ENCODE data around the gene GSPT1.
A peak's percentile ranks its signal among the peaks of the same experiment; 100 is the strongest.
"Not testable (repeated sequence)": the region's sequence is repeated elsewhere in the genome, so short reads cannot be mapped to it uniquely, and the experiment has no call there.

Gene GSPT1

DNA sequence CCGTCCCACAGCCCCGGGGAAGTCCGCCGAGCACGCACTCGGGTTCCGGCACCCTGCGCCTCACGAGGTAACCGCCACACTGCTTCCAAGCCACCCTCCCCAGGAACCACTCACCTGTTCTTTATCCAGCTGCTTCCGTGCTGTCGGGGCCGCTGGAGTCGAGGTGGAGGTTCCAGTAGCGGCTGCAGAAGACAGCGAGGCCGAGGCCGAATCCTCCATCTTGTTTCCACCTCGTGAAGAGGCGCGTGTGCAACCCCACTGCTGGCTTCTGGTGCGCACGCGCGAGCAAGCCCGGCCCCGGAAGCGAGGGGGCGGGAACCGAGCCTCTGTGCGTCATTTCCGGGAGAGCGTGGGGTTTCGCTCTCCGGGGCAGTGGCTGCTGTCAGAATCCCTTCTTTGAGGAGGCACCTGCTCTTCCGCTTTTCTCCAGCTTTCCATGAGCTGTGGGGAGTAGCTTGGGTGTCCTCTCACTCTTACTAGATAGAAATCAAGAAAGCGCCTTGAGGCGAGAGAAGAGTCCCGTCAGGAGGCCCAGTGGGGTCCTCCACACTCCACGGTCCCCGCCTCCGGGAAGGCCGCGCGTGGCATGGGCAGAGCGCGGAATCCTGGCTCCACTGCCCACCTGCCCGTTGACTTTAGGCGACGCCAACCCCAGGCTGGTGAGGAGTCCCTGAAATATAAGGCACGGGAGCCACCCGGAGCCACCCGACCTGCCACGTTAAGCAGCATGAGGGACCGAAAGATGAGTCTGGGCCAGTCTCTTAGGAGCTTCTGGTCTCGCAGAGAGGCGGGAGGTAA lies 64.3 kb downstream of the GSPT1 start, which contains the start of gene RSL1D1:
RSL1D1 (minus strand) TSS at position 249 of the 798 bp plus-strand sequence; CDS start at position 219, 30 bp downstream.
- DNase-seq = peak; percentile 76

GRCh38 chr16:11848842-11849241 lies 66.9 kb downstream of the GSPT1 start:
- DNase-seq = no peak

DNA sequence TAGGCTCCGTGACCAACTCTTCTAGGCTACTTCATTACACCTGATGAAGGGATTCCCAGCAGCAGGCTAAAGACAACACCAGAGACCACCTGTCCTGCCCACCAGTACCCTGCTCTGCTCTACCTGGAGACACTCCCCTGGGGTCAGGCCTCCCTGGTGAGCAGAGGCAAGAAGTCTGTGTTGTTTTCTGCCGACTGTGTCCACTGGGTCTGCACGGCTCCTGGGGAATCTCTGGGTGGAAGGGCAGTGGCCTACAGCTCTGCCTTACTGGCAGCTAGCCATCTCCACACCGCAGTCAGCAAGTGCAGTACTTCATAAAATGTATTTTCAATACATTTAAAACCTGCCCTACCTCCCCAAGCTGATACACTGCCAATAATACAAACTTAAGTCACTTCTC lies 71.3 kb downstream of the GSPT1 start:
- DNase-seq = no peak

GRCh38 chr16:11843861-11844260 lies 71.9 kb downstream of the GSPT1 start:
- DNase-seq = no peak

DNA sequence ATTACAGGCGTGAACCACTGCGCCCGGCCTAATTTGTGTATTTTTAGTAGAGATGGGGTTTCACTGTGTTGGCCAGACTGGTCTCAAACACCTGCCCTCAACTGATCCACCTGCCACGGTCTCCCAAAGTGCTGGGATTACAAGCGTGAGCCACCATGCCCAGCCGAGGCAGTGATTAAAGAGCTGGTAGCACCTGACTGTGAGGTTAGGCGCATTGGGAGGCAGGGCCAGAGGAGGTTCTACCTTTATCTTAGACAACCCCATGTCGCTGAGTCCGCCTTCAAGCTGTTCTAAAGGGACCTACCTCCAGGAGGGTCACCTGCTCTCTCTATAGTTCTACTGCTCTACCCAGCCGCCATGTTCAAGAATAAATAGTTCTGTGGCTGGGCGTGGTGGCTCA lies 72.5 kb downstream of the GSPT1 start:
- no peak for DNase-seq

DNA sequence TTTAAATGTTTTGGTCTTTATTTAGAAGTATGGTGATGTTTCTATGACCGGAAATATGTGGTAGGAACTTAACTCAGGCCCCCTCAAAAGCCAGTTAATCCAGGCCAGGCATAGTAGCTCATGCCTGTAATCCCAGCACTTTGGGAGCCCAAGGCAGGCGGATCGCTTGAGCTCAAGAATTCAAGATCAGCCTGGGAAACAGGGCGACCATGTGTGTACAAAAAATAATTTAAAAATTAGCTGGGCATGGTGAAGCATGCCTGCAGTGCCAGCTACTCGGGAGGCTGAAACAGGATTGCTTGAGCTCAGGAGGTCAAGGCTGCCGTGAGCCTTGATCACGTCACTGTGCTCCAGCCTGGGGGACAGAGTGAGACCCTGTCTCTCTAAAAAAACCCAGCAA lies 74.7 kb downstream of the GSPT1 start:
- DNase-seq = no peak

- DNase-seq = no peak
These were observed 79.0 kb downstream of the GSPT1 start for GRCh38 chr16:11836650-11837244.

DNA sequence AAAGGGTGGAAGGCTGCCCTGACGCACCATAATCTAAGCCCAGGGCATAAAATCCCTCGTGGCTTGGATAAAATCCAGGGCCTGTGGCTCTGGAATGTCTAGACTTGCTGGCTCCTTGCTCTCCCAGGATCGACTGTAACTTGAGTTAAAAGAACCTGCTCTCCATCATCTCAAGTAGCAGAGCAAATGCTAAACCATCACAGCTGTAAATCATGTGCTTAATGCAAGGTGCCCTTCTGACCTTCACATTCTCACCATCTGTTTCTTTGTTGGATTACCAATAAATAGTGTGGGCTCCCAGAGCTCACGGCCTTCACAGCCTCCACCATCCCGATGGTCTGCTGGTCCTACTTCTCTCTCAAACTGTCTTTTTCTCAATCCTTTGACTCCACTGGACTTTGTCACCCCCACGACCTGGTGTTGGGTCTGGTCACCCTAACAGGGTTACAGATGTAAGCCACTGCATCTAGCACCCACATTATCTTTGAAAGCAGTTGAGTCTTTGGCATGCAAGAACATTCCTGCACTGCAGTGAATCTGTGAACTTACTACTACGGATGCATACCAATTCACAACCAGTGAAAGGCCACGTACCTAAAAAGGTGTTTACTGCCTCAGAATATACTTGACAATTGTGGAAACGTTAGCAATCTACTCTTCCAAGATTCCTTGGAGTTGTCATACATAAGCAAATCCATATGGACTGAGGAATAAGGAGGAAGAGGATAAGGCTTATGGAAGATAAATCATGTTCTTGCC lies 79.7 kb downstream of the GSPT1 start:
- no peak for DNase-seq

DNA sequence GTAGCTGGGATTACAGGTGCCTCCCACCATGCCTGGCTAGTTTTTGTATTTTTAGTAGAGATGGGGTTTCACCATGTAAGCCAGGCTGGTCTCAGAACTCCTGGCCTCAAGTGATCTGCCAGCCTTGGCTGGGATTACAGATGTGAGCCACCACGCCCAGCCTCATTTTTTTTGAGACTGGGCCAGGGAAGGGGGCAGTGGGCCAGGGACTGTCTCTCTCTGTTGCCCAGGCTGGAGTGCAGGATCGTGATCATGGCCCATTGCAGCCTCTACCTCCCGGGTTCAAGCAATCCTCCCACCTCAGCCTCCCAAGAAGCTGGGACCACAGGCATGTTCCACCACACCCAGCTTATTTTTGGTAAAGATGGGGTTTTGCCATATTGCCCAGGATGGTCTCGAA lies 80.4 kb downstream of the GSPT1 start:
- no peak for DNase-seq

- DNase-seq = no peak
These were observed 81.6 kb downstream of the GSPT1 start for GRCh38 chr16:11833951-11834695.

- DNase-seq = no peak
These were observed 87.1 kb downstream of the GSPT1 start for GRCh38 chr16:11828696-11829095.

DNA sequence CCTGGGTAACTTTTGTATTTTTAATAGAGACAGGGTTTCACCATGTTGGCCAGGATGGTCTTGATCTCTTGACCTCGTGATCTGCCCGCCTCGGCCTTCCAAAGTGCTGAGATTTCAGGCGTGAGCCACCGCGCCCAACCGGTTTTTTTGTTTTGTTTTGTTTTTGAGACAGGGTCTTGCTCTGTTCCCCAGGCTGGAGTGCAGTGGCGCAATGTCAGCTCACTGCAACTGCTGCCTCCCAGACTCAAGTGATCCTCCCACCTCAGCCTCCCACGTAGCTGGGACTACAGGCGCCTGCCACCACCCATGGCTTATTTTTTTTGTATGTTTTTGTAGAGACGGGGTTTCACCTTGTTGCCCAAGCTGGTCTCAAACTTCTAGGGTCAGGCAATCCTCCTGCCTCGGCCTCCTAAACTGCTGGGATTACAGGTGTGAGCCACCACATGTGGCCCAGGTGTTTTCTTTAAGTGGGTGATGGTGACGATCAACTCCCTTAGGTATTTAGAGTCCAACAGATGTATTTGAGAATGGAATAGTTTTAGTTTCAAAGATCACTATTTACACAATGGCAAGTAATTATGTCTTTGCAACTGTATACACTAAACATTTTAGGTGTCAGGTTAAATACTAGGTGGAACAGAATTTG lies 90.1 kb downstream of the GSPT1 start:
- DNase-seq = not testable (repeated sequence)

GRCh38 chr16:11824362-11824761 lies 91.4 kb downstream of the GSPT1 start:
- DNase-seq = no peak

DNA sequence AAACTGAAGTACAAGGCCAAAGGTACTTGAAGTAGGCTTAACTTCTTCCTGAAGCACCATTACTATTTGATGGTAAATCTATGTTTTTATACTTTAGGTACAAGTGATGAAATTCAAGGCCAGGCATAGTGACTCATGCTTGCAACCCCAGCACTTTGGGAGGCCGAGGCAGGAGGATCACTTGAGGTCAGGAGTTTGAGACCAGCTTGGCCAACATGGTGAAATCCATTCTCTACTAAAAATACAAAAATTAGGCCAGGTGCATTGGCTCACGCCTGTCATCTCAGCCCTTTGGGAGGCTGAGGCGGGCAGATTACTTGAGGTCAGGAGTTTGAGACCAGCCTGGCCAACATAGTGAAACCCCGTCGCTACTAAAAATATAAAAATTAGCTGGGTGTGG lies 92.1 kb downstream of the GSPT1 start:
- DNase-seq = not testable (repeated sequence)

DNA sequence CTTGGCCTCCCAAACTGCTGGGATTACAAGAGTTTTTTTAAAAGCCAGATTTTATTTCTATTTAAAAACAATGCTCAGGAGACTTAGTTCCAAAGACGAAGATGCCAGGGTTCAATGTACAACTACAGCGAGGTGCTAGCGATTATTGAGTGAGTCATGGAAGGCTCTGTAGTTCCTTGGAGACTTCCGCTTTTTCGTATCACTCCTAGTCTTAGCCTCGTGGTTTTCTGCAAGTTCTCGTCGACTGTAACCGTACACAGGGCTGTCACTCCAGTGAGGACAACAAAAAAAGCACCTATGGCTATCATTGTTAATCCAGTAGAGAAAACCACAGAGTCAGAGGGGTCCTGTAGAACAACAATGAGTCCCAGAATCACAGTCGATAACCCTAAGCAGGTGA lies 96.0 kb downstream of the GSPT1 start:
- no peak for DNase-seq

GRCh38 chr16:11818970-11819369 lies 96.8 kb downstream of the GSPT1 start:
- DNase-seq = not testable (repeated sequence)
